Adrenal gland (tissue), 12 donors: Measurements from ENCODE around the gene ADCK1. TPM values are rescaled to one million over a fixed set of nuclear protein-coding genes. Genes with fewer than 3 reads are reported as not detected.
A peak's percentile ranks its signal among the peaks of the same experiment; 100 is the strongest.

Experiments
- DNase-seq, 7 donors: peaks; one replicate each; pipeline ENCODE4 v3.0.0-alpha.2; 2019 to 2020
- H3K27ac ChIP-seq, 5 donors: fragments of 200-600 bp; sonication (generic) in 4 of 5; 1 replicate in 3 of 5; 2 replicates in 2 of 5; pipeline versions ENCODE4 v1.5.1 to v1.8.0; 2016 to 2020; ENCODE audit warnings: mild to moderate bottlenecking in 1 of 5
- H3K27me3 ChIP-seq: fragments of 200-600 bp; 2 replicates; pipeline ENCODE4 v1.8.0; 2021
- H3K36me3 ChIP-seq, 2 donors: fragments of 200-600 bp; replicated peaks in 1 of 2; 1 replicate in 1 of 2; 2 replicates in 1 of 2; pipeline versions ENCODE4 v1.5.1 to v1.8.0; 2018 to 2022
- H3K4me1 ChIP-seq, 2 donors: fragments of 200-600 bp; replicated peaks in 1 of 2; 1 replicate in 1 of 2; 2 replicates in 1 of 2; pipeline versions ENCODE4 v1.5.1 to v1.8.0; 2018 to 2021
- H3K4me3 ChIP-seq, 4 donors: fragments of 200-600 bp; sonication (generic) in 3 of 4; one replicate each; pipeline ENCODE4 v1.5.1; 2016 to 2018
- H3K9me3 ChIP-seq, 3 donors: fragments of 200-600 bp; sonication (generic) in 1 of 3; replicated peaks in 1 of 3; 1 replicate in 2 of 3; 2 replicates in 1 of 3; pipeline versions ENCODE4 v1.5.1 to v1.8.0; 2016 to 2021
- POLR2A ChIP-seq, 2 donors: fragments of 450-650 bp; IDR thresholded peaks; one replicate each; pipeline ENCODE4 v1.6.1; 2017; ENCODE audit warnings: antibody characterized with exemption in 2 of 2, mild to moderate bottlenecking in 2 of 2, moderate library complexity in 1 of 2
- WGBS, 4 donors: extraction: QIAGEN DNeasy Blood & Tissue Kit in 2 of 4; methylation state at CpG; one replicate each; pipeline versions ENCODE4 v1.1.5 to v1.1.7; 2013 to 2017; 5-methylcytosine and 5-hydroxymethylcytosine counted together
- intact Hi-C, 2 donors: fragments of 100-400 bp; cut with DNase I; formaldehyde crosslinking; loops; one replicate each; pipeline versions ENCODE4 v1.14.1 to v1.15.0; 2022 to 2023
- polyA plus RNA-seq, 3 donors: library from polyadenylated mRNA; stranded (reverse); fragments of 200-250 nt in 2 of 3; fragments of 350-450 nt in 1 of 3; fragmentation: Illumina TruSeq in 1 of 3; extraction: RNeasy Lipid Tissue Mini Kit (QIAGEN cat#74804) in 1 of 3; gene quantifications; one replicate each; pipeline ENCODE4 v1.2.3, GENCODE V29; 2013 to 2014
- total RNA-seq, 9 donors: library from RNA; depleted of rRNA in 4 of 9; stranded (reverse); fragments of >200 nt in 4 of 9; fragments of 120-200 nt in 1 of 9; fragmentation: NEBNext Ultra II Directional in 1 of 9; extraction: Animal tissue kit (Norgen Biotek cat#: 25700) in 1 of 9; gene quantifications; one replicate each; pipeline versions ENCODE4 v1.1.0 to v1.2.4, GENCODE V29; 2013 to 2023
- TF ChIP-seq, protein P1 (sequence below), 6 experiments: fragments of 450-650 bp in 4 of 6; fragments of 200-600 bp in 2 of 6; sonication (generic) in 1 of 6; IDR thresholded peaks; 1 replicate in 5 of 6; 2 replicates in 1 of 6; pipeline versions ENCODE4 v1.5.1 to v1.8.0; 2016 to 2021; ENCODE audit warnings: antibody characterized with exemption in 6 of 6, mild to moderate bottlenecking in 2 of 6, moderate library complexity in 1 of 6
- donor health status: healthy with polysubstance abuse.
- donor health status: Bipolar disorder and iron deficiency.
- donor health status: DM: yes; HTN: yes; CAD: no.
- donor health status: DM: no; HTN: no; CAD: no.
- donor health status: DM: no; HTN: no; CAD: no.
- donor health status: DM: yes; HTN: yes; CAD: no.

The ADCK1 gene
- total and polyA plus RNA-seq, 12 donors = 5.2 to 18.1 (median 9.9) TPM

DNA sequence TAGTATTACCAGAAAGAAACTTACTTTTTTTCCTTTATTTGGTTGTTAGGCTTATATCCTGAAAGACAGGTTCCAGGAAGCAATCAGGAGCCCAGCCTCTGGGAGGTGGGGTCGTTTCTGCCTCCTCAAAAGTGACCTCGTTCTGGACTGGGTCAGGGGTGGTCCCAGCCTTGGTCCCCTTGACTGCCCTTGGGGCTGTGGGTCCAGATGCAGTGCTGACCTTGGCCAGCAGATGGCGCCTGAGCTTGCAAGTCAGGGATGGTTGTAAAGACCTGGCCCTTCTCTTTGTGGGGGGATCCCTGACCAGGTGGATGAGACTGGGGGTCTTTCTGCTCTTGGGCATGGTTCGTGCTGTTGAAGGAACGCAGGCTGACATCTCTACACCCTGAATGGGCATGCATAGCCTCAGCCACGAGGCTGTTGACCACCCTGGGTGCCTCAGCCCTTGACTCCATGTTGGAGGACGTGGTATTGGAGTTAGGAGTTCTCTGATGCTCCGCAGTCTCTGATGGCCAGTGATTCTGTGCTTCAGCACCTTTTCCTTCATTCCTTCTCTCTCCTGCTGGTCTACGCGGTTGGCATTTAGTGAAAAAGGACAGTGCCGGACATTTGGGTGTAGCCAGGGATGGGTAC lies 62.4 kb downstream of the ADCK1 start:
- intact Hi-C loops = loop anchor here in 1 of 2 donors (10.0 kb wide), 1 partner anchor 703 kb away; no protein-coding TSS in a partner anchor
- Histone ChIP-seq H3K27me3 (no peaks in the 10 kb centered on the region), H3K9me3 (no peaks in the 10 kb centered on the region), H3K4me1 (no peaks in the 10 kb centered on the region), H3K4me3 (no peak overlapping the region), H3K36me3 (no peaks in the 10 kb centered on the region), H3K27ac (no peak overlapping the region)
- TF ChIP-seq POLR2A (IDR thresholded peaks at IDR 0.05) = no peak
- TF ChIP-seq, protein P1, sequence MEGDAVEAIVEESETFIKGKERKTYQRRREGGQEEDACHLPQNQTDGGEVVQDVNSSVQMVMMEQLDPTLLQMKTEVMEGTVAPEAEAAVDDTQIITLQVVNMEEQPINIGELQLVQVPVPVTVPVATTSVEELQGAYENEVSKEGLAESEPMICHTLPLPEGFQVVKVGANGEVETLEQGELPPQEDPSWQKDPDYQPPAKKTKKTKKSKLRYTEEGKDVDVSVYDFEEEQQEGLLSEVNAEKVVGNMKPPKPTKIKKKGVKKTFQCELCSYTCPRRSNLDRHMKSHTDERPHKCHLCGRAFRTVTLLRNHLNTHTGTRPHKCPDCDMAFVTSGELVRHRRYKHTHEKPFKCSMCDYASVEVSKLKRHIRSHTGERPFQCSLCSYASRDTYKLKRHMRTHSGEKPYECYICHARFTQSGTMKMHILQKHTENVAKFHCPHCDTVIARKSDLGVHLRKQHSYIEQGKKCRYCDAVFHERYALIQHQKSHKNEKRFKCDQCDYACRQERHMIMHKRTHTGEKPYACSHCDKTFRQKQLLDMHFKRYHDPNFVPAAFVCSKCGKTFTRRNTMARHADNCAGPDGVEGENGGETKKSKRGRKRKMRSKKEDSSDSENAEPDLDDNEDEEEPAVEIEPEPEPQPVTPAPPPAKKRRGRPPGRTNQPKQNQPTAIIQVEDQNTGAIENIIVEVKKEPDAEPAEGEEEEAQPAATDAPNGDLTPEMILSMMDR (IDR thresholded peaks at IDR 0.05) = peak; percentile 75 to 93 (median 84)
- 60 to 83% (median 66%) methylated on average over 8 to 11 of the region's 11 CpGs for WGBS, 4 donors
- DNase-seq = peak; percentile 56 to 88 (median 74)

DNA sequence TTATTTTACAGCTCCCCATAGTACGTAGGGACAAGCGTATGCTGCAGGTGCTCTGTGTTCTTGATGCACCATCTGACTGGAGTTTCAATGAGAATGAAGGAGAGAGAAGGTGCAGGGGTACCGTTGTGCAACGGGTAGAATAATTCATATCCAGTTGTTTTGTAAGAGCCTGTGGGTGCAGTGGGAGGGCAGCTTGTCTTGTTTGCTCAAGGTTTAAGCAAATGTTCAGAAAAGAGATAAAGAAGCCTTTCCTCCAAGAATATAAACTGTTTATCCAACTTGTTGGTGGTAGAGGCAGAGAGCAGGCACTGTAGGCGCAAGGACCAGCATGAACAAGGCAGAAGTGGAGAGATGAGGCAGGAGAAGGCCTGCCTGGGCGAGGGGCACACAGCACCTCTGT lies 64.2 kb downstream of the ADCK1 start:
- no peak for TF ChIP-seq POLR2A (IDR thresholded peaks at IDR 0.05)
- TF ChIP-seq, protein P1 (IDR thresholded peaks at IDR 0.05) = no peak
- H3K27me3 ChIP-seq = no peaks in the 10 kb centered on the region
- intact Hi-C loops = loop anchor here in 1 of 2 donors (10.0 kb wide), 1 partner anchor 701 kb away; no protein-coding TSS in a partner anchor
- no peaks in the 10 kb centered on the region for H3K36me3 ChIP-seq
- WGBS, 4 donors = 85 to 93% (median 89%) methylated on average over 6 of the region's 6 CpGs
- no peaks in the 10 kb centered on the region for H3K9me3 ChIP-seq
- DNase-seq = no peak
- no peak overlapping the region for H3K27ac ChIP-seq
- H3K4me3 ChIP-seq = no peak overlapping the region
- no peaks in the 10 kb centered on the region for H3K4me1 ChIP-seq

DNA sequence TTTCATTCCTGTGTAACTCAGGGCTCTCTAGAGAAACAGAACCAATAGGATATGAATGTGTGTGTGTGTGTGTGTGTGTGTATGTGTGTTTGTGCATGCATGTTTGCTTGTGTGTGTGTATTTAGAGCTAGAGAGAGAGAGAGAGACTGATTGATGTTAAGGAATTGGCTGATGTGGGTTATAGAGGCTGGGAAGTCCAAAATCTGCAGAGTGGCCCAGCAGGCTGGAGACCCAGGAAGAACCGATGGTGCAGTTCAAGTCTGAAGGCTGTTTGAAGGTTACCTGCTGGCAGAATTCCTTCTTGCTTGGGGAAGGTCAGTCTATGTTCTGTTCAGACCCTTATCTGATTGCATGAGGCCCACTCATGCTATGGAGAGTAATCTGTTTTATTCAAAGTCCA lies 64.7 kb downstream of the ADCK1 start:
- WGBS, 4 donors = 39 to 71% (median 48%) methylated on average over 1 of the region's 1 CpG
- no peak for DNase-seq

DNA sequence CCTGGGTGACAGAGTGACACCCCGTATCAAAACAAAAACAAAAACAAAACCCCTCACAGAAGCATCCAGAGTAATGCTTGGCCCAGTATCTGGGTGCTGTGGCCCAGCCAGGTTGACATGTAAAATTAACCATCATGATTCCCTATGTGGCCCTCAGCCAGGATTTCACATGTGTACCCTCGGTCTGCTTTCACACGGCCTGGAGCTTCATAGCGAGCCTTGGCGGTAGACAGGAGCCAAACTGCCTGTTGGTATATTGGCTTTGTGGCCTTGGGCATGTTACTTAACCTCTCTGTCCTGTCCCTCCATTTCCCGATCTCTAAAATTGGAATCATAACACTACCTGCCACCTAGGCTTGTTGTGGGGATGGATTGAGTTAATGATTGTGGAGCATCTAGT lies 65.5 kb downstream of the ADCK1 start:
- Histone ChIP-seq H3K4me3 (no peak overlapping the region), H3K4me1 (no peaks in the 10 kb centered on the region), H3K27me3 (no peaks in the 10 kb centered on the region), H3K9me3 (no peaks in the 10 kb centered on the region), H3K36me3 (no peaks in the 10 kb centered on the region), H3K27ac (no peak overlapping the region)
- DNase-seq = no peak
- WGBS, 4 donors = 90 to 95% (median 93%) methylated on average over 6 of the region's 6 CpGs
- TF ChIP-seq, protein P1 (IDR thresholded peaks at IDR 0.05) = no peak
- TF ChIP-seq POLR2A (IDR thresholded peaks at IDR 0.05) = no peak
- intact Hi-C loops = loop anchor here in 1 of 2 donors (10.0 kb wide), 1 partner anchor 699 kb away; no protein-coding TSS in a partner anchor

More for the DNA sequence above, 64.7 kb downstream of the ADCK1 start:
- no peaks in the 10 kb centered on the region for H3K36me3 ChIP-seq
- no peaks in the 10 kb centered on the region for H3K27me3 ChIP-seq
- H3K4me3 ChIP-seq = no peak overlapping the region
- H3K4me1 ChIP-seq = no peaks in the 10 kb centered on the region
- no peak overlapping the region for H3K27ac ChIP-seq
- no peak for TF ChIP-seq POLR2A (IDR thresholded peaks at IDR 0.05)
- TF ChIP-seq, protein P1 (IDR thresholded peaks at IDR 0.05) = no peak
- intact Hi-C loops = loop anchor here in 1 of 2 donors (10.0 kb wide), 1 partner anchor 700 kb away; no protein-coding TSS in a partner anchor
- H3K9me3 ChIP-seq = no peaks in the 10 kb centered on the region
